Limb (tissue), 2 donors: ENCODE data around the gene TRPM6.
"Not testable (repeated sequence)": the region's sequence is repeated elsewhere in the genome, so short reads cannot be mapped to it uniquely, and the experiment has no call there.

Experiments used
- DNase-seq, 2 donors: peaks; one replicate each; pipeline ENCODE4 v3.0.0-alpha.2; 2016; ENCODE audit errors: extremely low spot score in 2 of 2

Gene TRPM6

GRCh38 chr9:74887041-74887980 lies at the start of gene TRPM6:
TRPM6 (minus strand) TSS chr9:74887921; CDS start chr9:74887856, 65 bp downstream.
- peak; percentile 24 to 77 for DNase-seq

- no peak for DNase-seq
Measured at GRCh38 chr9:74935008-74935407, 47.3 kb upstream of the TRPM6 start.

GRCh38 chr9:74921737-74922136 lies 34.0 kb upstream of the TRPM6 start:
- no peak for DNase-seq

- DNase-seq: no peak
Measured at GRCh38 chr9:74920944-74921626, 33.4 kb upstream of the TRPM6 start.

- no peak for DNase-seq
Measured at GRCh38 chr9:74910036-74910435, 22.3 kb upstream of the TRPM6 start.

GRCh38 chr9:74908665-74909064 lies 20.9 kb upstream of the TRPM6 start:
- DNase-seq: no peak

- no peak for DNase-seq
Measured at GRCh38 chr9:74907085-74907484, 19.4 kb upstream of the TRPM6 start.

- DNase-seq: no peak
Measured at GRCh38 chr9:74901001-74901400, 13.3 kb upstream of the TRPM6 start.

GRCh38 chr9:74888449-74888848 lies 728 bp upstream of the TRPM6 start:
- DNase-seq: not testable (repeated sequence)

GRCh38 chr9:74887981-74888370 lies 255 bp upstream of the TRPM6 start:
- no peak for DNase-seq

- DNase-seq: no peak
Measured at GRCh38 chr9:74876382-74876949, 11.3 kb downstream of the TRPM6 start.

GRCh38 chr9:74875656-74876055 lies 12.1 kb downstream of the TRPM6 start:
- DNase-seq: no peak

GRCh38 chr9:74874220-74874619 lies 13.5 kb downstream of the TRPM6 start:
- DNase-seq: no peak

- DNase-seq: no peak
Measured at GRCh38 chr9:74872619-74873233, 15.0 kb downstream of the TRPM6 start.

GRCh38 chr9:74867483-74867882 lies 20.2 kb downstream of the TRPM6 start:
- DNase-seq: no peak

GRCh38 chr9:74865177-74865576 lies 22.5 kb downstream of the TRPM6 start:
- DNase-seq: no peak

GRCh38 chr9:74861773-74862474 lies 25.8 kb downstream of the TRPM6 start:
- DNase-seq: no peak

GRCh38 chr9:74861071-74861470 lies 26.6 kb downstream of the TRPM6 start:
- DNase-seq: no peak

- DNase-seq: not testable (repeated sequence)
Measured at GRCh38 chr9:74860247-74860646, 27.5 kb downstream of the TRPM6 start.

- no peak for DNase-seq
Measured at GRCh38 chr9:74859786-74860185, 27.9 kb downstream of the TRPM6 start.

GRCh38 chr9:74858751-74859414 lies 28.8 kb downstream of the TRPM6 start:
- DNase-seq: no peak
